K562 (cell line): ENCODE data around the gene POLE2. TPM values are rescaled to one million over a fixed set of nuclear protein-coding genes. Genes with fewer than 3 reads are reported as not detected.

Source experiments
- CBX2 ChIP-seq: fragments of 200-600 bp; sonication (generic); IDR thresholded peaks from one replicate; pipeline ENCODE4 v1.6.1; 2012; ENCODE audit warnings: mild to moderate bottlenecking, low read length, inconsistent platforms; ENCODE audit not compliant: insufficient read depth, poor library complexity, severe bottlenecking
- CBX3 ChIP-seq, 2 experiments: IDR thresholded peaks; 1 replicate in 1 of 2; 2 replicates in 1 of 2; pipeline ENCODE4 v1.6.1; 2012; ENCODE audit warnings: inconsistent platforms in 2 of 2, low read length in 2 of 2, borderline replicate concordance in 1 of 2, control low read depth in 1 of 2
- DPF2 ChIP-seq: fragments of 450-650 bp; IDR thresholded peaks from 2 replicates; pipeline ENCODE4 v1.6.1; 2016
- FOXM1 ChIP-seq, 2 experiments: fragments of 450-650 bp in 1 of 2; sonication (generic) in 1 of 2; formaldehyde crosslinking in 1 of 2; IDR thresholded peaks; 2 replicates each; pipeline versions ENCODE4 v1.6.1 to v1.9.0; 2017 to 2022; ENCODE audit warnings: low read depth in 2 of 2, mild to moderate bottlenecking in 2 of 2, missing genetic modification reagents in 1 of 2, moderate library complexity in 1 of 2
- GTF2E2 ChIP-seq: fragments of 200-800 bp; sonication (Bioruptor generic); IDR thresholded peaks from 2 replicates; pipeline ENCODE4 v1.6.1; 2016; ENCODE audit warnings: missing genetic modification characterization, missing compliant biosample characterization
- LEF1 ChIP-seq: fragments of 450-650 bp; IDR thresholded peaks from 2 replicates; pipeline ENCODE4 v1.6.1; 2016; ENCODE audit warnings: mild to moderate bottlenecking
- NCOA1 ChIP-seq: fragments of 450-650 bp; IDR thresholded peaks from 2 replicates; pipeline ENCODE4 v1.6.1; 2016; ENCODE audit warnings: low read depth
- NFIC ChIP-seq: fragments of 450-650 bp; IDR thresholded peaks from 2 replicates; pipeline ENCODE4 v1.6.1; 2017; ENCODE audit warnings: mild to moderate bottlenecking, inconsistent platforms
- NR2F6 ChIP-seq: fragments of 450-650 bp; formaldehyde crosslinking; IDR thresholded peaks from 2 replicates; pipeline ENCODE4 v1.4.0; 2020; ENCODE audit warnings: mild to moderate bottlenecking
- PHF21A ChIP-seq: fragments of 450-650 bp; IDR thresholded peaks from 2 replicates; pipeline ENCODE4 v1.6.1; 2017; ENCODE audit warnings: low read depth, borderline replicate concordance
- TAL1 ChIP-seq: fragments of 450-650 bp; IDR thresholded peaks from 2 replicates; pipeline ENCODE4 v1.6.1; 2016; ENCODE audit warnings: mild to moderate bottlenecking
- ZFP30 ChIP-seq: fragments of 250-450 bp; sonication (Bioruptor Pico); IDR thresholded peaks from 2 replicates; pipeline ENCODE4 v1.8.0; 2022; ENCODE audit warnings: moderate library complexity, mild to moderate bottlenecking, inconsistent platforms, borderline replicate concordance
- ZNF444 ChIP-seq: fragments of 250-450 bp; sonication (Bioruptor Pico); IDR thresholded peaks from 2 replicates; pipeline ENCODE4 v1.4.0; 2020; ENCODE audit warnings: mild to moderate bottlenecking, moderate library complexity
- polyA plus RNA-seq, 8 experiments: library from polyadenylated mRNA; depleted of rRNA in 4 of 8; stranded (reverse) in 5 of 8; unstranded in 3 of 8; fragments of >200 nt; fragmentation: Nextera tagmentation in 2 of 8; fragmentation: Illumina TruSeq in 1 of 8; extraction: Ambion mirVana in 2 of 8; extraction: Trizol in 1 of 8; gene quantifications; 2 replicates each; pipeline versions ENCODE4 v1.2.1 to v1.2.3, GENCODE V29; 2011 to 2014; ENCODE audit warnings: inconsistent platforms in 1 of 8, missing spikeins in 1 of 8
- total RNA-seq, 7 experiments: library from RNA; depleted of rRNA in 6 of 7; stranded (reverse); fragments of >200 nt in 6 of 7; fragmentation: Illumina TruSeq in 2 of 7; extraction: Trizol in 2 of 7; gene quantifications; 2 replicates each; pipeline versions ENCODE4 v1.2.1 to v1.2.3, GENCODE V29; 2011 to 2021; ENCODE audit warnings: low replicate concordance in 1 of 7
- TF ChIP-seq, protein P1 (sequence below): fragments of 450-650 bp; IDR thresholded peaks from 2 replicates; pipeline ENCODE4 v1.6.1; 2016
- TF ChIP-seq, protein P2 (sequence below): fragments of 200-600 bp; sonication (generic); IDR thresholded peaks from one replicate; pipeline ENCODE4 v1.6.1; 2012; ENCODE audit warnings: mild to moderate bottlenecking, low read depth, low read length, inconsistent platforms

The POLE2 gene
- total and polyA plus RNA-seq, 9 of the 15 experiments (the other 6 are each of a cell fraction or from before 2014, with no cell fraction given), result 30.7 to 78.4 (median 55.4) TPM

DNA sequence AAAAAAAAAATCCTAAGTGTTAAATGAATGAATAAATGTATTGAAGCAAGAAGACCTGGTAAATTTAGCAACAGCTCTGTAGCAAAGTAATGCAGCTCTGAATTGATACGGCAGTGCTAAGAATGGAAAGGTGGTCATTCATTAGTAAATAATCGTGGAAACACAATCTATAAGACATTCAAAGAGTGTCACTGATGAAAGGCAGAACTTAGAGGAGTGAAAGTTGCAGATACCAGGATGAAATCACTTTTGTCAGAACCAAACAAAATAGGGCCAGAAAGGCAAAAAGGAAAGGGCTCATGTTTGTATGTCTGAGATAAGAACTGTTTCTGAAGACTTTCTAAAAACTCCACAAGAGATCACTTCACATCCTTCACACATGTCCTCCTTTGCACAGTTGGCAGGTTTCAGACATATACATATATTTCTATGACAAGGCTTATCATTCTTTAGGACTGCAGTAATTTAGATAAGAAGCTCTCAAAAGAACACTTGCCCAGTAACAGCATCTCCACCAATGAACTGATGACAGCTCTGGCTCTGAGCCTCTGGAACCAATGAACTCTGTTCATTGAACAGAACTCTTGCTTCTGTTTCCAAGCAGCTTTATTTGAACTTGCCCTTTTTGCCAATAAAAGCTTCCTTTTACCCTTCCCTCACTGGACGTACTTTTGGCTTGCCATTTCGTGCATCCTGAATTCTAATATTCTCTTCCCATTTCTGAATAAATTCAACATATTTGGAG is 93.5 kb downstream of the POLE2 start (continued):
- TF ChIP-seq, protein P1, sequence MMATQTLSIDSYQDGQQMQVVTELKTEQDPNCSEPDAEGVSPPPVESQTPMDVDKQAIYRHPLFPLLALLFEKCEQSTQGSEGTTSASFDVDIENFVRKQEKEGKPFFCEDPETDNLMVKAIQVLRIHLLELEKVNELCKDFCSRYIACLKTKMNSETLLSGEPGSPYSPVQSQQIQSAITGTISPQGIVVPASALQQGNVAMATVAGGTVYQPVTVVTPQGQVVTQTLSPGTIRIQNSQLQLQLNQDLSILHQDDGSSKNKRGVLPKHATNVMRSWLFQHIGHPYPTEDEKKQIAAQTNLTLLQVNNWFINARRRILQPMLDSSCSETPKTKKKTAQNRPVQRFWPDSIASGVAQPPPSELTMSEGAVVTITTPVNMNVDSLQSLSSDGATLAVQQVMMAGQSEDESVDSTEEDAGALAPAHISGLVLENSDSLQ, result peak; percentile 61
- TF ChIP-seq PHF21A, result no peak
- TF ChIP-seq, protein P2, sequence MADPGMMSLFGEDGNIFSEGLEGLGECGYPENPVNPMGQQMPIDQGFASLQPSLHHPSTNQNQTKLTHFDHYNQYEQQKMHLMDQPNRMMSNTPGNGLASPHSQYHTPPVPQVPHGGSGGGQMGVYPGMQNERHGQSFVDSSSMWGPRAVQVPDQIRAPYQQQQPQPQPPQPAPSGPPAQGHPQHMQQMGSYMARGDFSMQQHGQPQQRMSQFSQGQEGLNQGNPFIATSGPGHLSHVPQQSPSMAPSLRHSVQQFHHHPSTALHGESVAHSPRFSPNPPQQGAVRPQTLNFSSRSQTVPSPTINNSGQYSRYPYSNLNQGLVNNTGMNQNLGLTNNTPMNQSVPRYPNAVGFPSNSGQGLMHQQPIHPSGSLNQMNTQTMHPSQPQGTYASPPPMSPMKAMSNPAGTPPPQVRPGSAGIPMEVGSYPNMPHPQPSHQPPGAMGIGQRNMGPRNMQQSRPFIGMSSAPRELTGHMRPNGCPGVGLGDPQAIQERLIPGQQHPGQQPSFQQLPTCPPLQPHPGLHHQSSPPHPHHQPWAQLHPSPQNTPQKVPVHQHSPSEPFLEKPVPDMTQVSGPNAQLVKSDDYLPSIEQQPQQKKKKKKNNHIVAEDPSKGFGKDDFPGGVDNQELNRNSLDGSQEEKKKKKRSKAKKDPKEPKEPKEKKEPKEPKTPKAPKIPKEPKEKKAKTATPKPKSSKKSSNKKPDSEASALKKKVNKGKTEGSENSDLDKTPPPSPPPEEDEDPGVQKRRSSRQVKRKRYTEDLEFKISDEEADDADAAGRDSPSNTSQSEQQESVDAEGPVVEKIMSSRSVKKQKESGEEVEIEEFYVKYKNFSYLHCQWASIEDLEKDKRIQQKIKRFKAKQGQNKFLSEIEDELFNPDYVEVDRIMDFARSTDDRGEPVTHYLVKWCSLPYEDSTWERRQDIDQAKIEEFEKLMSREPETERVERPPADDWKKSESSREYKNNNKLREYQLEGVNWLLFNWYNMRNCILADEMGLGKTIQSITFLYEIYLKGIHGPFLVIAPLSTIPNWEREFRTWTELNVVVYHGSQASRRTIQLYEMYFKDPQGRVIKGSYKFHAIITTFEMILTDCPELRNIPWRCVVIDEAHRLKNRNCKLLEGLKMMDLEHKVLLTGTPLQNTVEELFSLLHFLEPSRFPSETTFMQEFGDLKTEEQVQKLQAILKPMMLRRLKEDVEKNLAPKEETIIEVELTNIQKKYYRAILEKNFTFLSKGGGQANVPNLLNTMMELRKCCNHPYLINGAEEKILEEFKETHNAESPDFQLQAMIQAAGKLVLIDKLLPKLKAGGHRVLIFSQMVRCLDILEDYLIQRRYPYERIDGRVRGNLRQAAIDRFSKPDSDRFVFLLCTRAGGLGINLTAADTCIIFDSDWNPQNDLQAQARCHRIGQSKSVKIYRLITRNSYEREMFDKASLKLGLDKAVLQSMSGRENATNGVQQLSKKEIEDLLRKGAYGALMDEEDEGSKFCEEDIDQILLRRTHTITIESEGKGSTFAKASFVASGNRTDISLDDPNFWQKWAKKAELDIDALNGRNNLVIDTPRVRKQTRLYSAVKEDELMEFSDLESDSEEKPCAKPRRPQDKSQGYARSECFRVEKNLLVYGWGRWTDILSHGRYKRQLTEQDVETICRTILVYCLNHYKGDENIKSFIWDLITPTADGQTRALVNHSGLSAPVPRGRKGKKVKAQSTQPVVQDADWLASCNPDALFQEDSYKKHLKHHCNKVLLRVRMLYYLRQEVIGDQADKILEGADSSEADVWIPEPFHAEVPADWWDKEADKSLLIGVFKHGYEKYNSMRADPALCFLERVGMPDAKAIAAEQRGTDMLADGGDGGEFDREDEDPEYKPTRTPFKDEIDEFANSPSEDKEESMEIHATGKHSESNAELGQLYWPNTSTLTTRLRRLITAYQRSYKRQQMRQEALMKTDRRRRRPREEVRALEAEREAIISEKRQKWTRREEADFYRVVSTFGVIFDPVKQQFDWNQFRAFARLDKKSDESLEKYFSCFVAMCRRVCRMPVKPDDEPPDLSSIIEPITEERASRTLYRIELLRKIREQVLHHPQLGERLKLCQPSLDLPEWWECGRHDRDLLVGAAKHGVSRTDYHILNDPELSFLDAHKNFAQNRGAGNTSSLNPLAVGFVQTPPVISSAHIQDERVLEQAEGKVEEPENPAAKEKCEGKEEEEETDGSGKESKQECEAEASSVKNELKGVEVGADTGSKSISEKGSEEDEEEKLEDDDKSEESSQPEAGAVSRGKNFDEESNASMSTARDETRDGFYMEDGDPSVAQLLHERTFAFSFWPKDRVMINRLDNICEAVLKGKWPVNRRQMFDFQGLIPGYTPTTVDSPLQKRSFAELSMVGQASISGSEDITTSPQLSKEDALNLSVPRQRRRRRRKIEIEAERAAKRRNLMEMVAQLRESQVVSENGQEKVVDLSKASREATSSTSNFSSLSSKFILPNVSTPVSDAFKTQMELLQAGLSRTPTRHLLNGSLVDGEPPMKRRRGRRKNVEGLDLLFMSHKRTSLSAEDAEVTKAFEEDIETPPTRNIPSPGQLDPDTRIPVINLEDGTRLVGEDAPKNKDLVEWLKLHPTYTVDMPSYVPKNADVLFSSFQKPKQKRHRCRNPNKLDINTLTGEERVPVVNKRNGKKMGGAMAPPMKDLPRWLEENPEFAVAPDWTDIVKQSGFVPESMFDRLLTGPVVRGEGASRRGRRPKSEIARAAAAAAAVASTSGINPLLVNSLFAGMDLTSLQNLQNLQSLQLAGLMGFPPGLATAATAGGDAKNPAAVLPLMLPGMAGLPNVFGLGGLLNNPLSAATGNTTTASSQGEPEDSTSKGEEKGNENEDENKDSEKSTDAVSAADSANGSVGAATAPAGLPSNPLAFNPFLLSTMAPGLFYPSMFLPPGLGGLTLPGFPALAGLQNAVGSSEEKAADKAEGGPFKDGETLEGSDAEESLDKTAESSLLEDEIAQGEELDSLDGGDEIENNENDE, result no peak
- no peak for TF ChIP-seq ZFP30 (CRISPR knock-in tag)
- TF ChIP-seq ZNF444 (CRISPR knock-in tag), result no peak
- no peak for TF ChIP-seq NCOA1
- peak; percentile 87 for TF ChIP-seq FOXM1 (IDR thresholded peaks at IDR 0.05; ENCODE audit: low read depth)
- TF ChIP-seq FOXM1 (CRISPR knock-in tag; IDR thresholded peaks at IDR 0.05; ENCODE audit: low read depth), result no peak
- TF ChIP-seq CBX3 (IDR thresholded peaks at IDR 0.05; ENCODE audit: borderline replicate concordance in 1 of 2, low read length in 2 of 2), result no peak
- TF ChIP-seq NR2F6 (CRISPR knock-in tag), result no peak
- TF ChIP-seq LEF1, result 0 out of 2 replicates have a peak, but pooled peaks have one; percentile 30
- no peak for TF ChIP-seq CBX2
- TF ChIP-seq DPF2, result peak; percentile 84
- TF ChIP-seq TAL1, result peak; percentile 71
- TF ChIP-seq NFIC, result peak; percentile 43; the same call in 1 of the 2 replicates
- no peak for TF ChIP-seq GTF2E2 (tag)
